GM18907 (cell line): ENCODE measurements around the gene ITGA3.
A peak's percentile ranks its signal among the peaks of the same experiment; 100 is the strongest.

Source experiments
- ATAC-seq: cut with Tn5 transposase; IDR thresholded peaks from one replicate; pipeline ENCODE4 v1.9.1; 2021; ENCODE audit warnings: mild to moderate bottlenecking, moderate library complexity; ENCODE audit not compliant: unreplicated experiment

ITGA3 gene

DNA sequence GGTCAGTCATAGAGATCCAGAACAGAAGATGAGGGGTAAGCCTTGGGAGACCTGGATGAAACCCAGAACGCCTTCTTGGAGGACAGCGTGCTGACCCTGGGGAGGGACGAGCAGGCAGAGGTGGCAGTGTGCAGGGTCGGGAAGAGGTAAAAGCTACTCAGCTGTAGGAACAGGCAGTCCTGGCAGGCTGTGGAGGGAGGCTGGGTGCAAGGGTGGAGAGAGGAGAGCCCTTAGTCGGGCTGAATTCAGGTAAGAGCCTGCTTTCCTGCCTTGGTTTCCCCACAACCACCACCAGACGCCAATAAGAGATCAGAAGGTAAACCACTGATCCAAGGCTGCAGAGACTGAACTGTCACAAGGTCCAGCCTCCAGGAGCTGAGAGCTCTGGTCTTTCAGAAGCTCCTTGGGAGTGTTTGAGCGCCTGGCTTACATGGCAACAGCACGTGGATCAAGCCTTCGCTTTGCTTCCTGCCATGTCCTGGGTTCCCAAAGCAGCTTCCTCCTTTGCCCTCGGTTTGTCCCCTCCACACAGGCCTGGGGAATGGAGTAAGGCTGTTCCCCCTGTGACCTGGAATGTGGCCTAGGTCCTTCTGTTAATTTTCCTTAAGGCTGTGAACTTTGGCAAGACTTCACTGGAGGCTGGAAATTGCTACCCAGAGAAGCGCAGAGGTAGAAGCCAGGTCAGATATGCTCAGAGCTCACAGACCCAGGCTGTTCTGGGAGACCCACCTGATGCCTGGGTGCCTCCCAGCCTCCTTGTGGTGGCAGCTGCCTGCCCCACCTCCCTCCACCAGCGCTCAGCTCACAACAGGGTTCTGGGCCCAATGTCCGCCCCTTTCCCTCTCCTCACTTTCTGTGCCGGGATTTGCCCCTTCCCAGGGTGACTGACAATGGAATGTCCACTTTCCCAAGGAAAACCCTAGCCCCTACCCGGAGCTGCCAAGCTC, 35.3 kb downstream of the ITGA3 start:
- no peak for ATAC-seq

DNA sequence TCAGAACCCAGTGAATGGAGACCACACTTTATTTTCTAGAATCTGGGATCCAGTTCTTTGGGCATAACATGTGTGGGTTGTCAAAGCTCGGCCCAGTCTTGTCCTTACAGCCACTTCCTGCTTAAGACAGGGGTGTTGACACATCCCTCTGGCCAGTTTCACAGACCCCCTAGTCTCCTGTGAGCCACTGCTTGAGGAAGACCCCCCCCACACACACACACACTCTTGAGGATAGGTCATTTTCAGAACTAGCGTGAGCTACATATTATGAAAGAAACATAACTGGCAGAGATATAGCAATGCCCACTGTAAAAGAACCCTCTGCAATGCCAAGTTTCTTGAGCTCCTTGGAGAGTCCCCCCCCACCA, 36.0 kb downstream of the ITGA3 start:
- ATAC-seq: no peak

- ATAC-seq: no peak
Observed at GRCh38 chr17:50093246-50093645, 37.3 kb downstream of the ITGA3 start.

GRCh38 chr17:50093807-50094206, 37.9 kb downstream of the ITGA3 start:
- ATAC-seq: no peak

DNA sequence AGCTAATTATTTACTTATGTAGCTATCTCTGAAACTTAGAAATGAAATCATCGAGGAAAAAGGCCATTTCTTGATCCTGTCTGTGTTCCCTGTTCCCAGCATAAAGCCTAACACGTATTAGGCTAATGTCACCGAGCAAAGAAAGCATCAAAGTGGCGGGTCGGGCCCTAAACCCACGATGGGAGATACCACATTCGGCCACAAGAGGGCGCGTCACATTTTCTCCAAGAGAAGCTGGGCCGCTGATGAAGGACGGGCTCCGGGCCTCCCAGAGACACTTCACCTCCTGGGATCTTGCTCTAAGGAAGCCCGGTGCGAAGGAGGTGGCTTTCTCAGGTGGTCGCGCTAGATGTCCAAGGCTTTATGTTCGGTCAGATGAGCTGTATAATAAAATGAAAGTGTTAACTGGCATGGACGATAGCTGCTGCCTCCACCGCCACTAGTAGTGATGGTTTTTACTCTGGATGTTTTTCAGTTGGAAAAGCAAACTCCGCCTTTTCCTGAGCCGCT, 38.4 kb downstream of the ITGA3 start:
- peak; percentile 39 for ATAC-seq

DNA sequence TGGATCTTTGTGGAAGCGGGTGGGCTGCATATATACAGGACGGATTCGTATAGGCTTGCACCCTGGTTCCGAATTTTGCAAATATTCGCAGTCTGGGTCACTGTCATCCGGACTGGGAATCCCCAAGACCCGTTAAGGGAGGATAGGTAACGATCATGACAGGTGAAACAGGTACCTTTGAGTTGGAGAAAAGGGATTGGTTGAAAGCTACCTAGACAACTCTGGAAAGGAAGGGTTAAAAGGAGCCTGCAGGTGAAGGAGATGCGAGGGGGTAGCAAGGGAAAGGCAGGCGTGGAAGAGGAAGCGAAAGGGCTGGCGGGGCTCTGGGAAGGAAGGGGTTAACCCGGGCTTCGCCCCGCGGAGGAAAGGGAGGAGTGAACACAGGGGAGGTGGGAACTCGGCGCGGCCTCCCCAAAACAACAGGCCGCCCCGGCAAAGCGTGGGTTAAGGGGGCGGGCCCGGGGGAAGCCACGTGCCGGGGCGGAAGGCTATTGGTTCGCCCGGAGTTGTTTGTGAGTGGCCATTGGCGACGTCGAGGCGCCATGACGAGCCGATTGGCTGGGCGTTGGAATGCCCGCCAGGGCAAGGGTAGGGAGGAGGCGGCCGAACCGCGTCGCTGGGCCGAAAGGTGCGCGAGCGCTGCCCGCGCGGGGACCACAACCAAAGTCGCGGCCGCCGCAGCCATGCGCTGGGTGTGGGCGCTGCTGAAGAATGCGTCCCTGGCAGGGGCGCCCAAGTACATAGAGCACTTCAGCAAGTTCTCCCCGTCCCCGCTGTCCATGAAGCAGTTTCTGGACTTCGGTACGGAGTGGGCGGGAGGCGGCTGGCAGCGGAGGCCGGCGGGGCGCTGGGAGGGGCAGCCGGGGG, 39.1 kb downstream of the ITGA3 start, which contains the start of gene PDK2:
PDK2 (plus strand) TSS at position 599 of the 867 bp plus-strand sequence; CDS start at position 684, 85 bp downstream.
- ATAC-seq: peak; percentile 85

GRCh38 chr17:50095626-50096037, 39.7 kb downstream of the ITGA3 start:
- ATAC-seq: no peak

DNA sequence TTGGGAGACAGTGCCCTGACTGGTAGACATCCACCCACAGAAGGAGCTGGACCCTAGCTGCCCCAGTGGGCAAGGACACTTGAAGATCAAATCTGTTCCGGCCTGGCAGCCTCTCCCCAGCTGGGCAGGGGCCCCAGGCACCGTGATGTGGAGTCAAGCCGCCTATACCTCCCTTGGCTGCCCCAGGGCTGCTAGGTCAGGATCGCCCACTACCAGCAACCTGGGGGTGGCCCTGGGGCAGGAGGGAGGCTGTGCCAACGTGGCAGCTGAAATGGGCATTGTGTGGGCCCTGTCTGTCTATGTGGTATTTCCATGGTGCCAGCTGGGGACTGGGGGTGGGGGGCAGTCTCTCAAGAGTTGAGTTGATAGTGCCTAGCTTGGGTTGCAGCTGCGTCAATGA, 40.2 kb downstream of the ITGA3 start:
- no peak for ATAC-seq

DNA sequence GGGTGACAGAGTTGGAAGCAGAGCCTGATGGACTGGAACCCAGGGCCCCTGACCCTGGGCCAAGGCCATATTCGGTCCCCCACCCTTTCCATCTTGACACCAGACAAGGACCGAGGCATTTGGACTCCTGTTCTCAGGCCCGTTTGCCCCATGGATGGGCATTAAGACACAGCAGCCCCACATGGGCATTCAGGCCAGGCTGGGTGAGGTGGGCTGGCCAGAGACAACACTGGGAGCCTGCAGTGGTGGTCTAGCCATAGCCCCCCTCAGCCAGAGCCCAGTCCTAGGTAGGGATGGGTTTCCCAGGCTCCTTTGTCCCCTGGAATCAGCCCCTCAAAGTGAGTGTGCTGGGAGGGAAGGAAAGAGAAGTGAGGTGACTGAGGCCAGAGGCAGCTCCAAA, 40.8 kb downstream of the ITGA3 start:
- ATAC-seq: no peak

DNA sequence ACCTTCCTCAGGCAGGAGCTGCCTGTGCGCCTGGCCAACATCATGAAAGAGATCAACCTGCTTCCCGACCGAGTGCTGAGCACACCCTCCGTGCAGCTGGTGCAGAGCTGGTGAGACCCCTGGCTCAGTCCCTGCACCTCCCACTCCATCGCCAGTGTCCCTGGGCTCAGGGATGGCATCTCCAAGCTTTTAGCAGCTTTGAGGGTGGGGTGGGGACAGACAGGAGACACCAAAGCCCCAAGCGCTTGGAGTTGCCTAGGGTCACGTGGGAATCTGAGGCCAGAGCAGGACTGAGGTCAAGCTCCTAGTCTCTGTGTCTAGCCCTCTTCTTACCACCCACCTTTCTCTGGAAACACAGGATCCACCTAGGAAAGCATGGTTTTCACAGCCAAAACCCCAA, 41.5 kb downstream of the ITGA3 start:
- ATAC-seq: no peak

GRCh38 chr17:50097926-50098325, 42.0 kb downstream of the ITGA3 start:
- ATAC-seq: no peak

DNA sequence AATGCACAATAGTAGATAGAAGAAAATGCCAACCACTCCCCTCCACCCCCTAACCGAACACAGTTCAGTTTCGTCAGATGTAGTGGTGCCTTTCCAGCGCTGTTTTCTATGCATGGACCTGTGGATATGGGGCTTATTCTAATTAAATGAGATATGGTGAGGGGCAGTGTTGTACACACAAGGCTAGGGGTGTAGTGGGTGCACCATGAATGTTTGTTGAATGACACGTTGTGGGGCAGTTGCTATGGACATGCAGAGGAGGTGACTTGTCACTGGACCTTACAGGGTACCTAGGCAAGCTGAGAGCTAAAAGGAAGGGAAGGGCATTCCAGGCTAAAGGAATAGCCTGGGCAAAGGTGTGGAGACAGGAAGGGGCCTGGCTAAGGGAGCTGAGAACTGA, 42.7 kb downstream of the ITGA3 start:
- ATAC-seq: no peak

GRCh38 chr17:50099003-50099402, 43.1 kb downstream of the ITGA3 start:
- no peak for ATAC-seq

DNA sequence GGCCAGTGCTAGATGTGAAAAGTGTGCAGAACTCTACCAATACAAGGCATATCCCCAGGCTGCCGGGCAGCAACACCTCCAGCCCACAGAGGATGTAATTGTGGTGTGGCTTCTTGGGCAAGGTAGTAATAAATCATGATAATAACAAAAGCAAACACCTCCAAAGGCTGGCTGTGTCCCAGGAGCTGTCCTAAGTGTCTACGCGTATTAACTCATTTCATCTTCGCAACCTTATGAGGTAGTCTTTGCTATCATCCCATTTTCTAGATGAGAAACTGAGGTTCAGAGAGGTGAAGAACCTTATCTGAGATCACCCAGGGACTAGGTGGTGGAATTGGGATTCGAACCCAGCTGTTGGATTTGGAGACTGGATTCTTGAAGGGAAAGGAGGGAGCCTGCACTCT, 44.6 kb downstream of the ITGA3 start:
- ATAC-seq: no peak

DNA sequence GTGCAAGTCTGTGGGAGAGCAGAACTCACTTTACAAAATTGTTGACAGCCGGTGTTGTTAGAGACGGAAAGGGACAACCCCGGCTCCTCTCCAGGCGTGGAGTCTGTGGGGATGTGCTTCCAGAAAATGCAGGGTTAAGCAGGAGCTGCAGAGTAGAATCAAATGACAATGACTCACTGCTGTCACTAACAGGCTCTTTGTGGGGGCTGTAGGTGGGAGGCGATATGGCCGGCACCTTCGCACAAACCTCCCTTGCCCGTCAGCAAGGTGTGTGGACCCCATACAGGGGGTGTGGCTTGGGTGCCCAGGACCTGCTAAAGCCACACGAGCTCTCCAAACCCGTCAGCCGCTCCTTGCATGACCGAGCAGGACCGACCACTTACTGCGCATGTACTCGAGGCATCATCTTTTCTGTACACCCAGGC, 45.0 kb downstream of the ITGA3 start:
- ATAC-seq: no peak

- ATAC-seq: no peak
Observed at GRCh38 chr17:50101346-50102163, 45.6 kb downstream of the ITGA3 start.

DNA sequence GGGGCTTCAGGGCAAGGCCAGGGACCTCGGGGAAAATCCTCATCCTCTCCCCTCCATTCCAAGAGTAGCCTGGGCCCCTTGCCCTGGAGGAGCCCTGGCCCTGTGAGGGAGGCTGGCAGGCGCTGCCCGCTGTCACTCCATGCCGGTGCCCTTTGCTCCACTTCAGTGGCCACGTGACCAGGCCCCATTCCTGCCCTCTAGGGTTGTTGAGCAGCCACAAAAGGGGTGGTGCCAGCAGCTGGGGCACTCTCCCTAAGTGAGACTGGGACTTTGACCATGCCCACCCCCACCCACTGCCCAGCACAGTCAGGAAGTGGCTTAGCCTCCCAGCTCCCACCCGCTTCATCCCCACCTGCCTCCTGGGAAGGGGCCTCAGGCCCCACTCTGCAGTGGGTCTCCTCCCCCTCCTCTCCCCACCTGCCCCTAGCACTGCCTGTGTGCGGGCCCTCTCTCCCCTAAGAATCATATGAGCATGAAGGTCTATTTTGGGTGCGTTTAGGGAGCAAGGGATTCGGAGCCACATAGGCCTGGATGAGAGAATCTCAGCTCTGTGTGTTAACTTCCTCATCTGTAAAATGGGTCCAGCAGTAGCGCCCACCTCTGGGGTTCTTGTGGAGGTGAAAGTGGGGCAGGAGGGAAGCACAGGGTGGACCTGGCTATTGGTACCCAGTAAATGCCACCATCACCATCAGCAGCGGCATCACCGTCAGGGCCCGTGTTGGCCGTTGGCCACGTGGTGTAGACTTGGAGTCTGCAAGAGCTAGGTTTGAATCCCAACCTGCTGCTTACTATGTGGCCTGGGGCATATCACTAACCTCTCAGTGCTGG, 46.5 kb downstream of the ITGA3 start:
- no peak for ATAC-seq

DNA sequence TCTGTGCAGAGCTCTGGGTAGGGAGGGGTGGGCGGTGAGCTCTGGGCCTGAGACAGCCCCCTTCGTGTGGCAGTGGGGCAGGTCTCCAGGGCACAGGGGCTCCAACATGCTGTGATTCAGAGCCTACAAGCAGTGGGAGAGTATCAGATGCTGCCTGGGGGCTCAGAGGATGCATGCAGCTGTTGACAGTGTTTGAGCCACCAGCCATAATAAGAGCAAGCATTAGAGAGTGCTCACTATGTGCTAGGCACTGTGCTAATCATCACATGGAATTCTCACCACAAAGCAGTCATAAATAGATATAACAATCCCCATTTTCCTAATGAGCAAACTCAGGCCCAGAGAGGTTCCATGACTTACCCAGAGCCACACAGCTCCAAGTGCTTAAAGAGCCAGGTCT, 47.3 kb downstream of the ITGA3 start:
- ATAC-seq: no peak

- ATAC-seq: no peak
Observed at GRCh38 chr17:50103941-50104340, 48.0 kb downstream of the ITGA3 start.

- ATAC-seq: no peak
Observed at GRCh38 chr17:50105811-50106210, 49.9 kb downstream of the ITGA3 start.
